GM18508 (cell line): ENCODE measurements around the gene COL6A3.

Experiments
- ATAC-seq: cut with Tn5 transposase; IDR thresholded peaks from one replicate; pipeline ENCODE4 v1.9.1; 2021; ENCODE audit warnings: moderate number of reproducible peaks; ENCODE audit not compliant: insufficient read depth, unreplicated experiment

Gene COL6A3

GRCh38 chr2:237441605-237442274, 27.8 kb upstream of the COL6A3 start:
- no peak for ATAC-seq

GRCh38 chr2:237440819-237441281, 26.9 kb upstream of the COL6A3 start:
- no peak for ATAC-seq

GRCh38 chr2:237438080-237438940, 24.3 kb upstream of the COL6A3 start:
- no peak for ATAC-seq

- no peak for ATAC-seq
Measured at GRCh38 chr2:237437566-237437965, 23.6 kb upstream of the COL6A3 start.

GRCh38 chr2:237435844-237436587, 22.1 kb upstream of the COL6A3 start:
- no peak for ATAC-seq

- ATAC-seq, result no peak
Measured at GRCh38 chr2:237434866-237435311, 20.9 kb upstream of the COL6A3 start.

- ATAC-seq, result no peak
Measured at GRCh38 chr2:237433920-237434676, 20.1 kb upstream of the COL6A3 start.

- ATAC-seq, result no peak
Measured at GRCh38 chr2:237432484-237433092, 18.6 kb upstream of the COL6A3 start.

GRCh38 chr2:237431837-237432236, 17.9 kb upstream of the COL6A3 start:
- no peak for ATAC-seq

- no peak for ATAC-seq
Measured at GRCh38 chr2:237431372-237431771, 17.4 kb upstream of the COL6A3 start.

GRCh38 chr2:237430861-237431260, 16.9 kb upstream of the COL6A3 start:
- no peak for ATAC-seq

GRCh38 chr2:237429753-237430152, 15.8 kb upstream of the COL6A3 start:
- ATAC-seq, result no peak

GRCh38 chr2:237427769-237428506, 14.0 kb upstream of the COL6A3 start:
- no peak for ATAC-seq

GRCh38 chr2:237426517-237426916, 12.6 kb upstream of the COL6A3 start:
- no peak for ATAC-seq

GRCh38 chr2:237425320-237425719, 11.4 kb upstream of the COL6A3 start:
- ATAC-seq, result no peak

- ATAC-seq, result no peak
Measured at GRCh38 chr2:237424544-237424943, 10.6 kb upstream of the COL6A3 start.

- ATAC-seq, result no peak
Measured at GRCh38 chr2:237423891-237424290, 9.9 kb upstream of the COL6A3 start.

- no peak for ATAC-seq
Measured at GRCh38 chr2:237422309-237422708, 8.3 kb upstream of the COL6A3 start.

- ATAC-seq, result no peak
Measured at GRCh38 chr2:237421542-237422116, 7.7 kb upstream of the COL6A3 start.
